Measurements from ENCODE around the gene KCNQ5.
"Not testable (repeated sequence)": the region's sequence is repeated elsewhere in the genome, so short reads cannot be mapped to it uniquely, and the experiment has no call there.

The KCNQ5 gene

DNA sequence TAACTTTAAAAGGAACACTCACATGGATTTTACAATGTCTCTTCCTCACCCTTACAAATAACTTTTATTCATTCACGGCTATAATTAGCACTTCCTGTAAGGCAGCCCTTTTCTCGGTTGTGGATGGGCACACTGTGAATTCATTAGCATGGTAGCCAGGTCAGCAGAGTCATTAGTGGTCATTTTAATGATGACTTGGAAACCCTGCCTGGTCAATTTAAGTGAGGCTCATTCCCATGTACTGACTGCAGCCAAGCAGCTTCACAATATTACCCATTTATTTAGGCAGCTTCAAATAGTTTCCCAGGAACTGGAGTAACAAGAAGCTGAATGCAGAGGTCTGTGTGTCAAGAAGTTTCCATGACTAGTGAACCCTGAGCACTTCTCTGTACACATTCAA lies 354.6 kb downstream of the KCNQ5 start:
- DNase-seq (ENCODE audit: extremely low read depth, low read depth), result no peak
- no peak for TF ChIP-seq CTCF (IDR thresholded peaks at IDR 0.05; ENCODE audit: low read depth, low read length)

- no peak for DNase-seq (ENCODE audit: extremely low read depth, low read depth)
- no peak for TF ChIP-seq CTCF (IDR thresholded peaks at IDR 0.05; ENCODE audit: low read depth, low read length)
These were observed 355.2 kb downstream of the KCNQ5 start for GRCh38 chr6:72977114-72977513.

DNA sequence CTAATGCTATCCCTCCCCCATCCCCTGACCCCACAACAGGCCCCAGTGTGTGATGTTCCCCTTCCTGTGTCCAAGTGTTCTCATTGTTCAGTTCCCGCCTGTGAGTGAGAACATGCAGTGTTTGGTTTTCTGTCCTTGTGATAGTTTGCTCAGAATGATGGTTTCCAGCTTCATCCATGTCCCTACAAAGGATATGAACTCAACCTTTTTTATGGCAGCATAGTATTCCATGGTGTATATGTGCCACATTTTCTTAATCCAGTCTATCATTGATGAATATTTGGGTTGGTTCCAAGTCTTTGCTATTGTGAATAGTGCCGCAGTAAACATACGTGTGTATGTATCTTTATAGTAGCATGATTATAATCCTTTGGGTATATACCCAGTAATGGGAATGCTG lies 356.9 kb downstream of the KCNQ5 start:
- DNase-seq (ENCODE audit: extremely low read depth, low read depth), result not testable (repeated sequence)

DNA sequence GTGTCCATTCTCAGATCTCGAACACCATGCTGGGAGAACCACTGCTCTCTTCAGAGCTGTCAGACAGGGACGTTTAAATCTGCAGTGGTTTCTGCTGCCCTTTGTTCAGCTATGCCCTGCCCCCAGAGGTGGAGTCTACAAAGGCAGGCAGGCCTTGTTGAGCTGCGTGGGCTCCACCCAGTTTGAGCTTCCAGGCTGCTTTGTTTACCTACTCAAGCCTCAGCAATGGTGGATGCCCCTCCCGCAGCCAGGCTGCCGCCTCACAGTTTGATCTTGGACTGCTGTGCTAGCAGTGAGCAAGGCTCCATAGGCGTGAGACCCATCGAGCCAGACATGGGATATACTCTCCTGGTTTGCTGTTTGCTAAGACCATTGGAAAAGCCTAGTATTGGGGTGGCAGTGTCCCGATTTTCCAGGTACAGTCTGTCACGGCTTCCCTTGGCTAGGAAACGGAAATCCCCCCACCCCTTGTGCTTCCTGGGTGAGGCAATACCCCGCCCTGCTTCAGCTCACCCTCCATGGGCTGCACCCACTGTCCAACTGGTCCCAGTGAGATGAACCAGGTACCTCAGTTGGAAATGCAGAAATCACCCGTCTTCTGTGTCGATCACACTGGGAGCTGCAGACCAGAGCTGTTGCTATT lies 362.4 kb downstream of the KCNQ5 start:
- DNase-seq (ENCODE audit: extremely low read depth, low read depth), result not testable (repeated sequence)

DNA sequence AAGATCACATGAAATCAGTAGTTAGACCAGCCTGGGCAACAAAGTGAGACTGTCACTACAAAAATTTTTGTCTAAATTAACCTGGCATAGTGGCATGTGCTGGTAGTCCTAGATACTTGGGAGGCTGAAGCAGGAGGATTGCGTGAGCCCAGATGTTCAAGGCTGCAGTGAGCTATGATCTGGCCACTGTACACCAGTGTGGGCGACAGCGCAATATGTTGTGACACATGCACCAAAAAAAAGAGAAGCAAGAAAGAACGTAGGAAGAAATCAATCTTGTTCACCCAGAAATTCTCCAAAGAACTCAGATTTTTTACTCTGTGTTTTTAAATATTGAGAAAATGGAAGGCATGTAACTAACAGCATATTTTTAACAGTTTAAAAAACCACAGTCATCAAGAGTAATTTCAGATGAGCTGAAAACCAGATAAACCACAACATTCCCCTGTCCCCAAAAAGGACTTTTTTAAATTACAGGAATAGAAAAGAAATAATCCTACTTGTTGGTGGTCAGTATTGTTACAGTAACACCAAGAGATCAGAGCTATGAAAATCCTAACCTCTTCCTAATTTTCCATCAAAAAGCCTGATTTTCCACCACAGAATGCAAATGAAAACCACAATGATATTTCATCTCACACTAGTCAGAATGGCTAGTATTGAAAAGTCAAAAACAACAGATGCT lies 363.3 kb downstream of the KCNQ5 start:
- DNase-seq (ENCODE audit: extremely low read depth, low read depth), result peak; percentile 20
- no peak for TF ChIP-seq CTCF (IDR thresholded peaks at IDR 0.05; ENCODE audit: low read depth, low read length)

DNA sequence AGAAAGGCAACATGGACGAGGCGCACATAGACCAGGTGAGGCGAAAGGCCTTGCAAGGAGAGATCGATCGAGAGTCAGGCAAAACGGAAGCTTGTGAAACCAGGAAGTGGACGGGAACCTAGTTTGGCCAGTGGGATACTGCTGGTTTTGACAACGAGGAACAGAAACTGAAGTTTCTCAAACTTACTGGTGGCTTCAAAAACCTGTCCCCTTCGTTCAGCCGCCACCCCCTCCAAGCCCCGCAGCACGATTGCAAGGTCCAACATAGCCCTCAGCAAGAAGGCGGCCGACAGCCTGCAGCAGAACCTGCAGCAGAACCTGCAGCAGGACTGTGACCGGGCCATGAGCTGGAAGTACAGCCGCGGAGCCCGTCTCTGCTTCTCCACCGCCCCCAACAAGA lies 365.4 kb downstream of the KCNQ5 start:
- DNase-seq (ENCODE audit: extremely low read depth, low read depth), result no peak
- no peak for TF ChIP-seq CTCF (IDR thresholded peaks at IDR 0.05; ENCODE audit: low read depth, low read length)

DNA sequence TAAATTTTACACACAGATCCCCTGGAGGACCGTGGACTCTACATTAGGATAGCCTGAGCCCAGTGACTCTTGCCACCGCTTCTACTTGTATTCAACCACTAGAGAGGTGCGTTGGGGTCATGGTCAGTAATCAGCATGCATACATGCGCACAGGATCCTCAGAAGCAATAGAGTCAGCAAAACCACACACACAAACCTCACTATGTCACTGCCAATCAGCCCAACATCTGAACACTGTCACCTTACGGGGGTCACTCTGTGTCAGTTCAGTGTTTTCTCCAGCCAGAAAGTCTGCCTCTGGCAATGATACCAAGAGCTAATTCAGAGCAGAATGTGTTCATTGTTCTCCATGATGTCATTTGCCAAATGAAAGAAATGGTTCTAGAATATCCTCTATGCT lies 378.1 kb downstream of the KCNQ5 start:
- no peak for DNase-seq (ENCODE audit: extremely low read depth, low read depth)
- no peak for TF ChIP-seq CTCF (IDR thresholded peaks at IDR 0.05; ENCODE audit: low read depth, low read length)

GRCh38 chr6:73000460-73000859 lies 378.6 kb downstream of the KCNQ5 start:
- no peak for TF ChIP-seq CTCF (IDR thresholded peaks at IDR 0.05; ENCODE audit: low read depth, low read length)
- DNase-seq (ENCODE audit: extremely low read depth, low read depth), result no peak

Measured in AG09319 (cell line).